ENCODE data around the gene HYCC2.

DNA sequence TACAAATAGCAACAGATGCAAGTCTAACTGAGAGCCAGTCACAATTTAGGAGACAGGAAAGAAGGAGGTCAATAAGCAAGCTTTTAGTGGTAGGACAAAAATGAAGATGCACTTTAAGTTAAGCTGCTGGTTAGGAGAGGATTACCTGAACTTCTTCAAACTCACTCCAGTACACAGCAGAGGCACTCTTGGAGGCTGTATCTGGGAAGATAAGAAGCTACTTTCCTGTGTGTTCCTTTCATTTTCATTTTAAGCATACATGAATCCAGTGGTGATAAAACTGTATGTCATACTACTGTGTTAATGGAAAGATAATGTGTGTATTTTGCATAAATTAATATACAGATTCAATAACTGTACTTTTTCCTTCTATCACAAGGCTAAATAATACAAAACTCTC is 49.6 kb downstream of the HYCC2 start:
- TF ChIP-seq, protein P1, sequence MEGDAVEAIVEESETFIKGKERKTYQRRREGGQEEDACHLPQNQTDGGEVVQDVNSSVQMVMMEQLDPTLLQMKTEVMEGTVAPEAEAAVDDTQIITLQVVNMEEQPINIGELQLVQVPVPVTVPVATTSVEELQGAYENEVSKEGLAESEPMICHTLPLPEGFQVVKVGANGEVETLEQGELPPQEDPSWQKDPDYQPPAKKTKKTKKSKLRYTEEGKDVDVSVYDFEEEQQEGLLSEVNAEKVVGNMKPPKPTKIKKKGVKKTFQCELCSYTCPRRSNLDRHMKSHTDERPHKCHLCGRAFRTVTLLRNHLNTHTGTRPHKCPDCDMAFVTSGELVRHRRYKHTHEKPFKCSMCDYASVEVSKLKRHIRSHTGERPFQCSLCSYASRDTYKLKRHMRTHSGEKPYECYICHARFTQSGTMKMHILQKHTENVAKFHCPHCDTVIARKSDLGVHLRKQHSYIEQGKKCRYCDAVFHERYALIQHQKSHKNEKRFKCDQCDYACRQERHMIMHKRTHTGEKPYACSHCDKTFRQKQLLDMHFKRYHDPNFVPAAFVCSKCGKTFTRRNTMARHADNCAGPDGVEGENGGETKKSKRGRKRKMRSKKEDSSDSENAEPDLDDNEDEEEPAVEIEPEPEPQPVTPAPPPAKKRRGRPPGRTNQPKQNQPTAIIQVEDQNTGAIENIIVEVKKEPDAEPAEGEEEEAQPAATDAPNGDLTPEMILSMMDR (conservative IDR thresholded peaks at IDR 0.05 in 1 of 2, IDR thresholded peaks at IDR 0.05 in 1 of 2; ENCODE audit: extremely low read depth in 1 of 2, insufficient read depth in 1 of 2, low read depth in 1 of 2, low read length in 2 of 2) = no peak
- no peak for TF ChIP-seq EZH2 (IDR thresholded peaks at IDR 0.05; ENCODE audit: borderline replicate concordance, low read length)
